NCI-H2029 (cell line): ENCODE data around the gene SPART.
"Not testable (repeated sequence)": the region's sequence is repeated elsewhere in the genome, so short reads cannot be mapped to it uniquely, and the experiment has no call there.

Experiments used
- DNase-seq: peaks from one replicate; lab custom pipeline; 2025; lab: John Stamatoyannopoulos, UW

The SPART gene

DNA sequence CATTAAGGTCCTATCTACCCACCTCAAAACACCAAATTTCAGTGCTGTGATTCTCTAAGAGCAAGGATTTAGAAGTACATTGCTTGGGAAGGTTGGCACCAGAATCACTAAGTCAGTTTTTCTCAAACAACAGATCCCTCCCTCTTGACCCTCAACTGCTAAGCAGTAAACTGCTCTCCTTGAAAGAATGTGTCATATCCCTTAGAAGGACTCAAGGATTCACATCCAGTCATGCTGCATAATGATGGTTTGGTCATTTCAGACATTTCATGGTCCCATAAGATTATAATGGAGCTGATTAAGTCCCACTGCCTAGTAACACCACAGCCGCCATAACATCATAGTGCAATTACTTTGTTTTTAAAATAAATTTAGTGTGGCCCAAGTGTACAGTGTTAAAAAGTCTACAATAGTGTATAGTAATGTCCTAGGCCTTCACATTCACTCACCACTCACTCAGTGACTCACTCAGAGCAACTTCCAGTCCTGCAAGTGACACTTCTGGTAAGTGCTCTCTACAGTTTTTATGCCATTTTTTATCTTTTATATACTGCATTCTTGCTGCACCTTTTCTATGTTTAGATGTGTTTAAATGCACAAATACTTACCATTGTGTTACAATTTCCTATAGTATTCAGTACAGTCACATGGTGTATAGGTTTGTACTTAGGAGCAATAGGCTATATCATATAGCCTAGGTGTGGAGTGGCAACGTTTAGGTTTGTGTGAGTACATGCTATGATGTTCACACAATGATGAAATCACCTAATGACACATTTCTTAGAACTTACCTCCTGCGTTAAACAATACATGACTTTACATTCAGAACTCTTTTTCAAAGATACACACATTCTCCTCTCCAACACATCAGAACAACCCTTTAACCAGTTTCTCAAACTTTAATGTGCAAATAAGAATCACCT lies 32.9 kb downstream of the SPART start:
- DNase-seq = no peak

DNA sequence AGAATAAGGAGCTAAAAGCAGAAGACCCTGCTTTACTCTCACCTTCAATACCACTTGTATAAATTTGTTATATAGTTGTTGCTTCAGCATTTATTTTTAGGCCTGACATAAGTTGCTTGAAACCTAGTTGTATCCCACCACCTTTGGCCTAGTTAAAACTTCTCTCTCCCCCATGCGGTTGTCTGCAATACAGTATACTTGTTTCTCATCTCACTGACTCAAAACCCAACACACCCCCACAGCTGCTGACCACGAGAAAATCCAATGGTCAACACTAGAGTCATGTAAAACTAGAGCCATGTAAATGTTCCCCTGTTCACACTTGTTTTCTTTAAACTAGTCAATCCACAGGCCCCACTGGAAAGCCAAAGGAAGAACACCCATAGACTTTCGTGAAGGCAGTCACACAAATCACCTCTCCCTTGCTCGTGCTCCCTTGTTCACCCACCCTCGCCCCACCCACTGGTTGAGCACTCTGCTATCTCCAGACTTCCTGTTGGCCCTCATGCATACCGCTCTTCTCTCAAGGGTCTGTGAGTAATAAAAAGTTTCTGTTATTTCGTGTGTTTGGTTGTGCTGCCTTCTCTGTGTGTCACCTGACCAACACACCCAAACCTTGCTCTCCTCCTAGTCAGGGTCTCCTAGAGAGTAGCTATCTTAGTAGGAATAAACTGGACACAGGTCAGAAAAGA lies 35.6 kb downstream of the SPART start:
- DNase-seq = no peak

DNA sequence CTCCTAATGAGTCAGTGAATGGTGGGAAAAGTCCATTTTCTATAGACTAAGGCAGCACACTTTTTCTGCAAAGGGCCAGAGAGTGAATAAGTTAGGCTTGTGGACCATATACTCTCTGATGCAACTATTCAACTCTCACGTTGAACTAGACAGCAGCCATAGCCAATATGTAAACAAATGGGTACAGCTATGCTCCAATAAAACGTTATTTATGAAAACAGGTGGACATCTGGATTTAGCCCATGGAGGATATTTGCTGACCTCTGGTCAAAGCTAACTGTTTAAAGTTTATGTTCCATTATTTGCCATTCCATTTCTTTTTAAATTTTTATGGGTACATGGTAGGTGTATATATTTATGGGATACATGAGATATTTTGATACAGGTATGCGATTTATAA lies 43.9 kb downstream of the SPART start:
- DNase-seq = no peak

DNA sequence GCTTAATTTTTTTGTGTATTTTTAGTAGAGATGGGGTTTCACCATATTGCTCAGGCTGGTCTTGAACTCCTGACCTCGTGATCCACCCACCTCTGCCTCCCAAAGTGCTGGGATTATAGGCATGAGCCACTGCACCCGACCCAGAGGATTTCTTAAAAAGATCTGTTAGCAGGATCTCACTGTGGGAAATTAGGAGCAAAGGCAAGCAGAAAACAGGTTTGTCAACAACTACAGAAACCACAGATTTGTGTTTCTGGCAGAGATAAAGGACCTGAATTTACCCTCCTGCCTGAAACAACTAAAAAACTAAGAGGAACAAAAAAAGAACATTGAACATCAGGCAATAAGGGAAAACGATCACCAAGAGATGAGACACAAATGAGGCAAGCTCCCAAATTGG lies 46.7 kb downstream of the SPART start:
- not testable (repeated sequence) for DNase-seq

DNA sequence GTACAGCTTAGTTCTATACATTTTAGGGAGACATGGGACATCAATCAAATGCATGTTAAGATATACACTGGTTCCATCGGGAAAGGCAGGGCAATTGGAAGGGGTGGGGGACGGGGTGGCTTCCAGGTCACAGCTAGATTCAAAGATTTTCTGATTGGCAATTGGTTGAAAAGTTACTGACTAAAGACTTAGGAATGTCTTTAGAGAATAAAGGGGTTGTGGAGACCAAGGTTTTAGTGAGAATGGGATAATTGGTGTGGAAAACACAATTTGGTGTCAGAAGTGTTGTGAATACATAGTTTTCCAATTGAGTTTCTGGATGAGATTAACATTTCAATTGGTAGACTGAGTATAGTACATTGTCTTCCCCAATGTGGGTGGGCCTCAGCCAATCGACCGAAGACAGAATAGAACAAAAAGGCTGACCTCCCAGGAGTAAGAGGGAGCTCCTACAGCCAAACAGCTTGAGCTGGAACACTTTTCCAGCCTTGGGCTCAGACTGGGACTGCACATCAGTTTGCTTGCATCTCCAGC lies 47.6 kb downstream of the SPART start:
- no peak for DNase-seq

DNA sequence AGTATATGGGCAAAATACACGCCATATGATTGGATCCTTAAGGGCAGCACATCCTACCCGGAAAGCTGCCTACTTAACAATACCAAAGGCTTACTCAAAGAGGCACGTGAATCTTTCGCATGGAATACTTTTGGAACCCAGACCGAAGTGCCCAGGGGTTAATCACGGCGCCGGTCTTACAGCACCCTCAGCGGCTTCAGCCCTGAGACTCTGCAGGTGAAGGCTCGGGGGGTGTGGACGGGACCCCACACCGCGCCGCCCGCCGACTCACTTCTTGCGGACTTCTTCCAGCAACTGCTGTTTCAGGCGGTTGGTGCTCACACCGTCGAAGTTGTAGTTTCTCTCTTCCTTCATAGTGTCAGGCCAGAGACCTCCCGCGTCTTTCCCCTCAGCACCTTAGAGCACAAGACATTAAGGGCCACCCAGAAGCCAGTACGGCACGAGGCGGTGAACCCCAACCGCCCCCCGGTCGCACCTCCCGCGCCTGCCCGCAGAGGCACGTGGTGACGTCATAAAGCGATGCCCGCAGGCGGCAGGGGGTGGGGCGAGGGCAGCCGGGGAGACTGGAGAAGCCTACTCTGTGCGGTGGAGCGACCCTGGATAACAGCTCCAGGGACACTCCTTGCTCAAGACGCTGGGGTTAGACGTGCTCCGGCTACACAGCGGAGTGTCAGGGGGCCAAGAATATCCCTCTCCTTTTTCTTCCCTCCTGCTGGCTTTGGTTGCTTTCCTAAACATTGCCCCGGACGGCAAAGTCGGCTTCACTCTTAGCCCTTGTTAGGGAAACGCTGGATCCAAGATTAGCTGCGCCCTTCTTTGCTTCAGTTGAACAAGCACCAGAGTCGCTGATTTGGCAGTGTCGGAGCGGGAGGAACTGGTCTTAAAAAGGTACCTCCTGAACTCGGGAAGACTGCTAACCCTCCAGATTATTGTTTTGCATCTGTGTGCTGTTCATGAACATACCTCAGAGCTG lies 48.5 kb downstream of the SPART start, which contains the start of gene CCDC169:
TSS of gene CCDC169 (minus strand) at position 449 of the 973 bp plus-strand sequence. CDS start at position 354, 95 bp downstream.
- no peak for DNase-seq

DNA sequence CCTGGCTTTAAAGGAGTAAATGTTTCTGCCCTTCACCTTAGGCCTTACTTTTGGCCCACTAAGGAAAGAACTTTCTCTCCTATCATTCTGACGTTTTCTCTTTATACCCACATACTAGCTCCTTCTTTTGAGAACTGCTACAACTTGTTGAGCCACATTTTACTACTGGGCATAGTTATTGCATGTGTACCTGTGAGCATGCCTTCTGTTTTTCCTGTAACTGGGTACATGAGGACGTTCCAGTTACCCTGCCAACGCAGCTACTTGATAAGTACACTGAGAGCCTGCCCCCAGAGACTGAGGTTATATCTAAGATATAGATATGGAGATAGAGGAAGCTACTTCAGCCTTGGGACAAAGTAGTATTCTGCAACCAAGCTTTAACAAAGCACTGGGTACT lies 52.1 kb downstream of the SPART start:
- no peak for DNase-seq

DNA sequence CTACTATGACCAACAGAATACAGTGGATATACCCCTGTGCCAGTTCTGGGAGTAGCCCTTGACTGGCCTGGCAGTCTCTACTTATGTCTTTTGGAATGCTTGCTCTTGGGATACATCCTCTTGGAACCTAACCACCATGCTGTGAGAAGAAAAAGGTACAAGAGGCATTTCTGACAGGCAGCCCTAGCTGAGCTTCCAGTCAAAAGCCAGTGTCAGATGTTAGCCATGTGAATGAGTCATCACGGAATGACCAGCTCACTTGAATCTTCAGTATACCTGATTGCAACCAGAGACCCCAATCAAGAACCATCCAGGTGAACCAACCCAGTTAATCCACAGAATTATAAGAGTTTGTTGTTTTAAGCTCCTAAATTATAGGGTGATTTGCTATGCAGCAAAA lies 52.7 kb downstream of the SPART start:
- DNase-seq = no peak

DNA sequence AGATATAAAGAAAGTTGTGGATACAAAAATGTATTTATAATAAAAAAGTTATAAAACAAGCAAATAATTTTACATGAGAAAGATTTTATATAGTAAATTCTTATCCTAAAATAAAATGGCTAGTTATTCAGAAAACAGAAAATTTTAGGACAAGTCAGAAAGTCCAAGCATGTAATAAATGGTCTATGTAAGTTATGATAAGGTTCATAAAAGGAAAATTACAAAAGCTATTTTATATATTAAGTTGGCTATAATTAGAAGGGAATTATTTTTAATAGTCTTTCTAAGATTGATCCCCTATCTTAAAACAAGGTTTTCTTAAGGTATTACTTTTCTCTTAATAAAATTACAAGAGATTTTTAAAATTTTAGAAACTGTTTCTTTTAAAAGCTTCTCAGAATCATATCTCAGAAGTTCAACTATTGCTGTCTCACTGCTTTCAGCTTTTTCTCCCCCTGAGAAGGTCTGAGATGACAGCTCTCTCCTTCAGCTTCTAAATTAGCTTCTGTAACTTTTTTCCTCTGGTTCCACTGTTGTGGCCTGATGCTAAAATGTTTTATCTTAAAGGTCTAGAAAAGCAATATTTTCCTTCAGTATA lies 57.3 kb downstream of the SPART start:
- no peak for DNase-seq

DNA sequence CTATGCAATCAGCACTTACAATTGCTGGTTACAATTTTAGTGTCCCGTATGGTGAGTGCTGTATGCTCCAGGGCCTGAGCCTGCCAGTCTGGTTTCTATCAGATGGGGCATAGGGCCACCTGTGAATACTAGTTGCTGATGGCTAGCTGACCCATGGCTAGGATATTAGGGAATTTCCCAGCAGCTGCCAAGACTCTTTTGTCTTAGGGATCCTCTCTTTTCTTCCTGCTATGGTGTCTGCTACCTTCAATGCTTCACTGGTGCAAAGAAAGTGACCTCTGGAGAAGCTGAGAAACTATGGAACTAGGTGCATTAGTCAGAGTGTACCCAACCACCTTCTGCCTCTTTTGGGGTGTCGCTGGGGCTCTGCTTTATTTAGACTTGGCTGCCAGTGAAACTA lies 60.2 kb downstream of the SPART start:
- no peak for DNase-seq

DNA sequence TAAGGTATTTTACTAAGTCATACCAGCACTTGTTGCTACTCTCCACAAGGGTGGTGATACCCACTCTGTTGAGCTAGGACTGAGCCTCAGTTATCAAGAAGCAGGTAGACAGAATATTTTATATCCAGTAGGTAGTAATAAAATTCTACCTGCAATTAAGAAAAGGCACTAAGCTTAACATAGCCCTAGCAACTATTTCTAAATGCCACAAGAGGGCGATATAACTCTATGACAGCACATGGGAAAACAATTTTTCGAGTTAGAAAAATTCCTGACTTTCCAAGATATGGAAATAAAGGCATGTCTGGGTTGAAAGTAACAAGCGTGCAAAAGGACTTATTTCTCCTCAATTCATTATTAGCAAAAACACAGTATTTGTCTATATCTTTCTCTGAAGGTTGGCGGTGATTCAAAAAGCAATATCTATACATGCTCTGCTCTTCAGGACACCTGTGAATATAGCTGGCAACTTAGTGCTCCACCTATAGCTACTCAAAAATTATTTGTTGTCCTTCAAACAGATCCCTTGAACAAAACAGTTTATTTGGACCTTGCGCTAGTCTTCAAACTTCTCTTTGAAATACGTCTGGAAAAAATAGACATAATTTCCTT lies 63.3 kb downstream of the SPART start:
- no peak for DNase-seq

DNA sequence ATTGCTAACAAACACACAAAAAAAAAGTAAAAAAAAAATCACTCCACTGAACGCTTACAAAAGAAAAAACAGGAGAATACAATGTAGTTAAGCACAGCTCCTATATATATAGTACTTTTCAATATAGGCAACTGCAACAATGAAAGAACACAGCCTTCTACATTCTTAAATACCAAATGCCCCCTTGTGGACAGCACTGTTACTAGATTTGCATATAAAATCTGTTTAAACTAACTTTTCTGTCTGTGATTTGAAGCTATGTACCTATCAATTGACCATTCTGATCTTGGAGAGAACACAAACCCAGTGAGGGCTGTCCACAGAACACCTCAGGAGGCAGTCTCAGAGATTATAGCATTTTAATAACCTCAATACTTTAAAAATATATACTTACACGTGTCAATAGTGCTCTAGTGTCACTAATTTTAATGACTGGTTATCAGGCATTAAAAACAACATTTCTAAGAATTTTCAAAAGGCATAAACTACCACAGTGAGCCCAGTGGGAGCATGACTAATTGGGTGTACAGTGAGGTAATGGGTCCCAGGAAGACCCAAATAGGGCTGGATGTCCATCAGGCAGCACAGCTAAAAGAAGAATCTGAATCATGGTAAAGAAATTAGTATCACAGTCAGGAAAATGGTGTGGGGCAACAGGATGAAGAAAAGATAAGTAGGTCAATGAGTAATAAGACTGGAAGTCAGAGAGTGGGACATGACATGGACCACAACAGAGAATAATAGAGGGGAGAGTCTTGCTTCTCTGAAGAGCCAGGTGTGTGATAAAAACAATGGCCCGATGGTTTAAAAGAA lies 70.8 kb downstream of the SPART start:
- peak; percentile 45 for DNase-seq

DNA sequence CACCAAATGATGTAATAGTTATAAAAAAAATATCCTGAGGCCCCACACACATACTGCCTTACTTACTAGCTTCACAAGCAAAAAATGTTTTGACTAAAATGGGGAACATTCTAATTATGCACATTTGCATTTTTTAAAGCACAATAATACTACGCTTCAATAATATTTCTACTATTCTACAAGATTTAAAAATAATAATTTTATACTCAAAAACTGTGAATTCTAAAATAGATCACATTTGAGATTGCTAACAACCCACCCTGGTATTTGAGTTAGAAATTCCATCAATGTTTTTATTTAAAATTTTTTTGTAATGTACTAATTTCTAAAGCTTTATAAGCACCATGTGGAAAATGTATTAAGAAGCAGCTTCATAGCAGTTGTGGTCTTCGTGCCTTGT lies 72.8 kb downstream of the SPART start:
- DNase-seq = no peak

DNA sequence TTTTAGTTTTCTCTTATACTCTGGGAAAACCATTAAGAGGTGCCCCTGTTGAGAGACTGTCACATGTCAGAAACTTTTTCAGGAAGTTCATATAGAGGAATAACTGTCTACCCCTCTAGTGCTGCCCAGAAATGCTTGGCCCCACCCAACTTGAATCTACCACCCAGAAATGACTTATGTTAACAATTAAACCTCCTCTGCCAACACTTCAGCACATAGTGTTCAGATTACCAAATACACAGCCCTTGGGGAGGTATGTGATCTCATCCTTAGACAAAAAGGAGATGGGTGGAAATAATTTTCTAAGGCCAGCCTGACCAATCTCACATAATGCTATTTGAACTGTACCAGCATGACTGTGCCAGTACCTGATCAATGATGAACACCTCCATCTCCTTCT lies 84.2 kb downstream of the SPART start:
- DNase-seq = no peak

DNA sequence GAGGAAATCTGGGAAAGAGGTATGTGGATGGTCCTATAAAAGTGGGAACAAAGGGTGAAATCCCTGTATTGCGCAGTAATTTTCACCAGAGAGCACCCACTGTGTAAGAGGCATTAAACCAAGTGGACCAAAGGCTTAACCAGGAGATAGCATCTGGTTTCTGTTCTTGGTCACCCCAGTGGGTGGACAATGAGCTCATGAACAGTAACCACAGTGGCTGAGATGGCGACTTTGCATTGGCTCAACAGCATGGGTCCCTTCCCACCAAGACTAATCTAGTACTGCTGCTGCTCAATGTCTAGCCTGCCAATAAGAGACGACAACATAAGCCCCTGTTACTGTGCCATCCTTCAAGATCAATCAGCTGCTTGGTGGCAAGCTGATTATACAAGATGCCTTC lies 85.2 kb downstream of the SPART start:
- no peak for DNase-seq

DNA sequence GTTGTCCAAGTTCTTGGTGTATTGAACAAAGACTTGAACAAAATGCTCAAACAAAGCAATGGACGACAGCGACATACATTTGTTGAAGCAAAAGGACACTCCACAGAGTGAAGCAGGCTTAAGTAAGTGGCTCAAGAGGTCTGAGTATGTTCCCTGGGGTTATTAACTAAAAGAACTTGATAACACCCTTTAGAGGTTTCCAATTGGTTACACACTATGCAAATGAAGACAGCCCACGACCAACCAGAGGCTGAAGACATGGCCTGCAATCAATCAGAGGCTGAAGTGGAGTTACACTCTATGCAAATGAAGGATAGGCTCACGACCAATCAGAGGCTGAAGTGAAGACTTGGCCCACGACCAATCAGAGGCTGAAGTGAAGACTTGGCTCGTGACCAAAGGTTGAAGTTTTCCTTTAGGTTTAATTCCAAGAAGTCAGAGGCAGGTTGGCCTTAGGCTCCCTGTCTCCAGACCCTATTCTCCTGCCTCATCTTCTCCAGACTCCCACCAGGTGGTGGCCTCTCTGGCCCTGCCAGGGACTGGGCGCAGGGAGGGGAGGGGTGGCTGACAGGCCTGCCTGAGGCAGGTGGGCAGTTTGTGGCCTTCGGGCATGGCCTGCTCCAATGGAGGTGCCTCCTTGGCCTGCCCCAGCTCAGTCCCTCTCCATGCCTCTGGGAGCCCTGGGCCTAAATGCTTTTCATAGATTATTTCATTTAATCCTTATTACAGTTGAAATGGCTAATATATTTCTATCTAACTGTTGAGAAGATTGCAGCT lies 86.6 kb downstream of the SPART start:
- no peak for DNase-seq

DNA sequence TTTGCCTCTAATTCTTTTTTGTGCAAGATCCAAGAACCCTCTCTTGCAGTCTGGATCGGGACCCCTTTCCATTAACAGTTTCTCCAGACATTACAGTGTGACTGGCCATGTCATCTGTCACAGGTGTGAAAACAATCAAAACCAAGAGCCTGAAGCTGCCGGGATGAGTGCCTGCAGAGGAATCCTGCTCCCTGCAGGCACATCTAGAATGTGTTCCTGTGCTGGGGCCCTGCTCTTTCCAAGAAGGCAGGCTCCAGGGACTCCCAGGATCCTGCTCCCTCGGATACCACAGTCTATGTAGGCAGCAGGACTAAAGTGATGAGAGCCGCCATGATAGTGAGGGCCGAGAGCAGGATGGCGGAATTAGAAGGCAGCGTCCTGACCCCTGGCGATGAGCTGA lies 87.4 kb downstream of the SPART start:
- no peak for DNase-seq
